GM19455 (cell line): ENCODE measurements around the gene ACAP1.

Source experiments
- ATAC-seq: cut with Tn5 transposase; IDR thresholded peaks from one replicate; pipeline ENCODE4 v1.9.1; 2021; ENCODE audit not compliant: unreplicated experiment

ACAP1 gene

GRCh38 chr17:7383742-7384488 lies 47.6 kb downstream of the ACAP1 start:
- ATAC-seq = peak; percentile 60

- no peak for ATAC-seq
These were observed 48.3 kb downstream of the ACAP1 start for GRCh38 chr17:7384489-7385081.

- ATAC-seq = no peak
These were observed 52.5 kb downstream of the ACAP1 start for GRCh38 chr17:7388856-7389255.

GRCh38 chr17:7389924-7390910 lies 53.9 kb downstream of the ACAP1 start:
- no peak for ATAC-seq

GRCh38 chr17:7391307-7391706 lies 55.0 kb downstream of the ACAP1 start:
- no peak for ATAC-seq

GRCh38 chr17:7392696-7393612 lies 56.6 kb downstream of the ACAP1 start:
- ATAC-seq = no peak

- peak; percentile 37 for ATAC-seq
These were observed 57.5 kb downstream of the ACAP1 start for GRCh38 chr17:7393613-7394451.

- peak; percentile 74 for ATAC-seq
These were observed 58.3 kb downstream of the ACAP1 start, which contains the start of gene PLSCR3 for GRCh38 chr17:7394452-7395191. TSS of gene PLSCR3 (minus strand) at chr17:7394525. CDS start at chr17:7394110, 415 bp downstream.

GRCh38 chr17:7396147-7396546 lies 59.8 kb downstream of the ACAP1 start:
- no peak for ATAC-seq

- ATAC-seq = no peak
These were observed 62.3 kb downstream of the ACAP1 start for GRCh38 chr17:7398612-7399011.
